Glutamatergic neuron (in vitro differentiated cells): ENCODE measurements around the gene MIEN1. TPM values are rescaled to one million over a fixed set of nuclear protein-coding genes. Genes with fewer than 3 reads are reported as not detected.
"Not testable (repeated sequence)": the region's sequence is repeated elsewhere in the genome, so short reads cannot be mapped to it uniquely, and the experiment has no call there.

Experiments used
- DNase-seq: peaks from one replicate; pipeline ENCODE4 v3.0.0; 2022
- H3K27ac Mint-ChIP-seq: one replicate; pipeline ENCODE4 v1.8.0; 2020; ENCODE audit warnings: mild to moderate bottlenecking, mixed read lengths, inconsistent platforms; ENCODE audit not compliant: unreplicated experiment
- H3K27me3 Mint-ChIP-seq: one replicate; pipeline ENCODE4 v1.8.0; 2020; ENCODE audit warnings: mild to moderate bottlenecking, moderate library complexity, mixed read lengths, inconsistent platforms; ENCODE audit not compliant: unreplicated experiment
- H3K36me3 Mint-ChIP-seq: one replicate; pipeline ENCODE4 v1.8.0; 2020; ENCODE audit warnings: mild to moderate bottlenecking, mixed read lengths, inconsistent platforms; ENCODE audit not compliant: unreplicated experiment
- H3K4me1 Mint-ChIP-seq: one replicate; pipeline ENCODE4 v1.8.0; 2020; ENCODE audit warnings: mild to moderate bottlenecking, low read depth, mixed read lengths, inconsistent platforms; ENCODE audit not compliant: unreplicated experiment
- H3K4me3 Mint-ChIP-seq: one replicate; pipeline ENCODE4 v1.8.0; 2020; ENCODE audit warnings: mild to moderate bottlenecking, mixed read lengths, inconsistent platforms; ENCODE audit not compliant: unreplicated experiment
- H3K9me3 Mint-ChIP-seq: one replicate; pipeline ENCODE4 v1.8.0; 2020; ENCODE audit warnings: mild to moderate bottlenecking, moderate library complexity, mixed read lengths, inconsistent platforms; ENCODE audit not compliant: unreplicated experiment
- CTCF ChIP-seq: fragments of 200-600 bp; sonication (generic); IDR thresholded peaks from one replicate; pipeline ENCODE4 v1.5.0; 2021; ENCODE audit not compliant: partially characterized antibody, unreplicated experiment
- total RNA-seq: library from RNA; stranded (reverse); fragmentation: NEBNext Ultra II Directional; extraction: Animal tissue kit (Norgen Biotek cat#: 25700); gene quantifications from one replicate; pipeline ENCODE4 v1.2.1, GENCODE V29; 2021; ENCODE audit not compliant: unreplicated experiment

MIEN1 gene
- total RNA-seq, 1 donor from 2014 or later = 52.2 TPM

DNA sequence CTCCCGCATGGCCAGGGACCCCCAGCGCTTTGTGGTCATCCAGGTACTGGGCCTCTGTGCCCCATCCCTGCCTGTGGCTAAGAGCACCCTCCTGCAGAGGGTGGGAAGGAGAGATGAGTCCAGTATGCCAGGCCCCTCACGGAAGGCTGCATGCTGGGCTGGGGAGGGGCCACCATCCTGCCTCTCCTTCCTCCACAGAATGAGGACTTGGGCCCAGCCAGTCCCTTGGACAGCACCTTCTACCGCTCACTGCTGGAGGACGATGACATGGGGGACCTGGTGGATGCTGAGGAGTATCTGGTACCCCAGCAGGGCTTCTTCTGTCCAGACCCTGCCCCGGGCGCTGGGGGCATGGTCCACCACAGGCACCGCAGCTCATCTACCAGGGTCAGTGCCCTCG lies 3.7 kb downstream of the MIEN1 start:
- TF ChIP-seq CTCF = no peak
- DNase-seq = no peak
- Mint-ChIP-seq H3K36me3 (no peaks in the 10 kb centered on the region), H3K4me3 (no peak overlapping the region), H3K27me3 (peaks cover 4% of the 10 kb centered on the region), H3K27ac (no peak overlapping the region), H3K9me3 (peaks cover 2% of the 10 kb centered on the region), H3K4me1 (no peaks in the 10 kb centered on the region)

GRCh38 chr17:39725923-39726322 lies 4.4 kb downstream of the MIEN1 start:
- H3K36me3 Mint-ChIP-seq, H3K27me3 Mint-ChIP-seq, H3K4me3 Mint-ChIP-seq, H3K4me1 Mint-ChIP-seq, H3K27ac Mint-ChIP-seq, DNase-seq, H3K9me3 Mint-ChIP-seq: not testable (repeated sequence)

- TF ChIP-seq CTCF = no peak
- Mint-ChIP-seq H3K4me1 (no peaks in the 10 kb centered on the region), H3K9me3 (peaks cover 5% of the 10 kb centered on the region), H3K36me3 (no peaks in the 10 kb centered on the region), H3K27me3 (peaks cover 4% of the 10 kb centered on the region), H3K4me3 (no peak overlapping the region), H3K27ac (no peak overlapping the region)
- no peak for DNase-seq
These were observed 5.6 kb downstream of the MIEN1 start for GRCh38 chr17:39724731-39725130.

GRCh38 chr17:39722965-39723848 lies 7.1 kb downstream of the MIEN1 start:
- no peaks in the 10 kb centered on the region for H3K36me3 Mint-ChIP-seq

DNA sequence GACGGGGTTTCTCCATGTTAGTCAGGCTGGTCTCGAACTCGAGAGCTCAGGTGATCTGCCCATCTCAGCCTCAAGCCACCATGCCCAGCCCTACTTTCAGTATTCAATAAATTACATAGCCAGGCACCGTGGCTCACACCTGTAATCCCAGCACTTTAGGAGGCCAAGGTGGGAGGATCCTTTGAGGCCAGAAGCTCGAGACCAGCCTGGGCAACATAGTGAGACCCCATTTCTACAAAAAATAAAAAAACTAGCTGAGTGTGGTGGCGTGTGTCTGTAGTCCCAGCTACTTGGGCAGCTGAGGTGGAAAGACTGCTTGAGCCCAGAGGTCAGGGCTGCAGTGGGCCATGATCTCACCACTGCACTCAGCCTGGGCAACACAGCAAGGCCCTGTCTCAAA lies 8.2 kb downstream of the MIEN1 start:
- Mint-ChIP-seq H3K27ac (no peak overlapping the region), H3K36me3 (no peaks in the 10 kb centered on the region), H3K4me1 (no peaks in the 10 kb centered on the region), H3K27me3 (peaks cover 6% of the 10 kb centered on the region), H3K4me3 (no peak overlapping the region), H3K9me3 (peaks cover 5% of the 10 kb centered on the region)
- DNase-seq = no peak
- TF ChIP-seq CTCF = no peak

More at GRCh38 chr17:39722965-39723848, 7.1 kb downstream of the MIEN1 start:
- no peak for DNase-seq
- H3K27me3 Mint-ChIP-seq = peaks cover 4% of the 10 kb centered on the region
- no peak overlapping the region for H3K27ac Mint-ChIP-seq
- no peak overlapping the region for H3K4me3 Mint-ChIP-seq
- H3K9me3 Mint-ChIP-seq = peaks cover 5% of the 10 kb centered on the region
- TF ChIP-seq CTCF = no peak
- H3K4me1 Mint-ChIP-seq = no peaks in the 10 kb centered on the region
